Islet precursor cell (in vitro differentiated cells): ENCODE measurements around the gene NUP205.
"Not testable (repeated sequence)": the region's sequence is repeated elsewhere in the genome, so short reads cannot be mapped to it uniquely, and the experiment has no call there.

Source experiments
- DNase-seq: peaks from one replicate; pipeline ENCODE4 v3.0.0-alpha.2; 2018

Gene NUP205

GRCh38 chr7:135620980-135621850 is 63.5 kb downstream of the NUP205 start:
- peak; percentile 53 for DNase-seq

DNA sequence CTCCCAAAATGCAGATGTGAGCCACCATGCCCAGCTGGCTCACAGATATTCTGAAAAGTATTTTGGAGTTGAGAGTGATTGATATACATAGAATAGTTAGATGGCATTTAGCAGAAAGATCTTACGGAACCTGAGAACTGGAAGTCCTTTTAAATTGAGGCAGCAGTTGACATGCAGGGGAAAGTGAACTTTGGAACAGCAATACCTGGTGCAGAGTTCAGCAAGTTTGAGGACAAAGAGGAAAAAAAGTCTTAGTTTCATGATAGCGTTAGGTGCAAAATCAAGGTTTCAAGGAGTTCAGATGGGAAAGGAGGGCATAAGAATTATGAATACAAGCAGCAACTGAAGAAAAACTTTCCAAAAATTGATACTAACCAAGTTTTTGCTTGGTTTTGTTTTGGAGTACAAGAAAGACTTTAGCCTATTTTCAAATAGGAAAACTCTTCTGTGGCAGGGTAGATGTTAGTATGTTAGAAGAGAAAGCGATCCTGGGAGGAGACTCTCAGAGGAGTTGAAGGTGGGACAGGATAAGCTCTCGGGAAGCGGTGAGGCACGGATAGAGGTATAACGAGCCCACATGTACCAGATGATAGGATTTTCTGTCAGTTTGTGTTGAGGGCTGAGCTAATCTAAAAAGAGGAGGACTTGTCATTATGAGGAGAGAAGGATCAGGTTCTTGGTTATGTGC is 76.6 kb downstream of the NUP205 start:
- no peak for DNase-seq

DNA sequence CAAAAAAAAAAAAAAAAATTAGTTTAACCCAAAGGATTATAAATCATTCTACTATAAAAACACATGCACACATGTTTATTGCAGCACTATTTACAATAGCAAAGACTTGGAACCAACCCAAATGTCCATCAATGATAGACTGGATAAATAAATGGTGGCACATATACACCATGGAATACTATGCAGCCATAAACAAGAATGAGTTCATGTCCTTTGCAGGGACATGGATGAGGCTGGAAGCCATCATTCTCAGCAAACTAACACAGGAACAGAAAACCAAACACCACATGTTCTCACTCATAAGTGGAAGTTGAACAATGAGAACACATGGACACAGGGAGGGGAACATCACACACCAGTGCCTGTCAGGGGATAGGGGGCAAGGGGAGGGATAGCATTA is 82.0 kb downstream of the NUP205 start:
- not testable (repeated sequence) for DNase-seq

DNA sequence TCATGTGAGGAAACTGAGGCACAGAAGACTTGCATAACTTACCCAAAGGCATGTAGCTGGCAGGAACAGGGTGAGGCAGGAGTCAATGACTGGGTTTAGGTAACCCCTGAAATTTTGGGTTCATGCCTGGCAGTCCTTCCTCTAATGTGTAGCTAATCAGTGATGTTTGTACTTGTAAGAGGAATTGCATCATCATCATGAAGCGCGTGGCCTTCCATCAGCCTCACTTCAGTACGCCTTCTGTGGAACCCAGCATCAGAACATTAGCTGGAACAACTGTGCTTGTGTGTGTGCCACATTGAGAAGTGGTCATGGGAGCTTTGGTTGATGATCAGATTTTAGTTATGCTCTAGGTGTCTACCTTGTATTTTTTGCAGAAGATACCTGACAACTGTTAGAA is 86.4 kb downstream of the NUP205 start:
- DNase-seq = no peak

- no peak for DNase-seq
Measured at GRCh38 chr7:135644729-135645128, 87.0 kb downstream of the NUP205 start.

GRCh38 chr7:135645296-135645904 is 87.7 kb downstream of the NUP205 start:
- DNase-seq = no peak

- no peak for DNase-seq
Measured at GRCh38 chr7:135647755-135648154, 90.0 kb downstream of the NUP205 start.

GRCh38 chr7:135648235-135648634 is 90.5 kb downstream of the NUP205 start:
- no peak for DNase-seq

GRCh38 chr7:135650831-135651573 is 93.3 kb downstream of the NUP205 start:
- peak; percentile 90 for DNase-seq

GRCh38 chr7:135653340-135654080 is 95.8 kb downstream of the NUP205 start:
- no peak for DNase-seq

GRCh38 chr7:135658564-135658963 is 100.8 kb downstream of the NUP205 start:
- no peak for DNase-seq

DNA sequence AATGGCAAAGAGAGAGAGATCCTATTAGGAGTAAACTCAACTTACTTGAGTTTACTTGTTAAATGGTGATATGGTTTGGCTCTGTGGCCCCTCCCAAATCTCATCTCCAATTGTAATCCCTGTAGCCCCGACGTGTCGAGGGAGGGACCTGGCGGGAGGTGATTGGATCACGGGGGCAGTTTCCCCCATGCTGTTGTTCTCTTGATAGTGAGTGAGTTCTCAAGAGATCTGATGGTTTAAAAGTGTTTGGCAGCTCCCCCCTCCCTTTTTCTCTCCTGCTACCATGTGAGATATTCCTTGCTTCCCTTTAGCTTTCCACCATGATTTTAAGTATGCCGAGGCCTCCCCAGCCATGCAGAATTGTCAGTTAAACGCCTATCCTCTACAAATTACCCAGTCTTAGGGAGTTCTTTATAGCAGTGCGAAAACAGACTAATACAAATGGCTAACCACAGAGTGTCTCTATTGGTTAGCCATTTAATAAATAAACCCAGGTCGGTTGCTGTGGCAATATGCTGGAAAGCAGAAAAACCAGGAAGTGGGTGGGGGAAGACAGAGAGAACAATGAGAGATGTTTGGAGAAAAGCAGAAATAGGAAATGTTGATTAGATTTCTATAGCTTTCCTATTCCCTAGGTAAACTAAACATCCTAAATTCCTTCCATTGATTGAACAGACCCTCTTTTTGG is 101.6 kb downstream of the NUP205 start:
- DNase-seq = no peak

DNA sequence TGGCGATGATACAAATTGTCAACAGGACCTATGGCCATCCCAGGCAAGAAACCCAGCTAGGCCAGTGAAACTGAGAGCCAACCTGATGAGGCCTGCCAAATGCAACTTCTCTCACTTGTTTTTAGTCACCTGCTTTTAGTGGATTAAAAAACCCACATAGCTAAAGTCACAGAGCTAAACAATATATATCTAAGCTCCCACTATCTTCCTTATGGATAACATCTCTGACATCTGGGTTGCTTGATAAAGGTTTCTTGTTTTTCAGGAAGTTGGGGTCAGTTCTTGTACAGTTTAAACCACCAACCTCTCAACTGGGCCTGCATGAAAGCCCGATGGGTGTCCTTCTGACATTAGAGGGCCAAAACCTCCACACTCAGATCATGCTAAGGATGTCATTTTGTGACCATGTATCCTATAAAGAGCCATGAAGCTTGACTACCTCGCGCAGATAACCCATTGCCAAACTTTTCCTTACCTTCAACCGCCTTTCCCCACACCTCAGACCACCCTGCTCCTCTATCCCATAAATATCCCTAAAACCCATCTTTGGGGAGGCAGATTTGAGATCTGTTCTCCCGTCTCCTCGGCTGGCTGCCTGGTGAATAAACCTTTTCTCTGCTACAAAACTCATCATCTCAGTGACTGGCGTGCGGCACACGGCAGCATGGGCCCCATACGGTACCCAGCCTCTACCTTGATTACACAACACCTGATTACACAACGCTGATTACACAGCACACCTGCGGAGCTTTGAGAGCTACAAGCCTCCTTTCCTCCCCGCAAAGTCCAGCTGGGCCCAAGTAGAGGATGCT is 103.8 kb downstream of the NUP205 start:
- no peak for DNase-seq

GRCh38 chr7:135662123-135662372 is 104.3 kb downstream of the NUP205 start:
- DNase-seq = no peak

GRCh38 chr7:135662373-135663114 is 104.8 kb downstream of the NUP205 start, which contains the start of gene STMP1:
STMP1 (plus strand) TSS chr7:135662514.
- DNase-seq = peak; percentile 98

GRCh38 chr7:135664046-135664589 is 106.4 kb downstream of the NUP205 start:
- no peak for DNase-seq

DNA sequence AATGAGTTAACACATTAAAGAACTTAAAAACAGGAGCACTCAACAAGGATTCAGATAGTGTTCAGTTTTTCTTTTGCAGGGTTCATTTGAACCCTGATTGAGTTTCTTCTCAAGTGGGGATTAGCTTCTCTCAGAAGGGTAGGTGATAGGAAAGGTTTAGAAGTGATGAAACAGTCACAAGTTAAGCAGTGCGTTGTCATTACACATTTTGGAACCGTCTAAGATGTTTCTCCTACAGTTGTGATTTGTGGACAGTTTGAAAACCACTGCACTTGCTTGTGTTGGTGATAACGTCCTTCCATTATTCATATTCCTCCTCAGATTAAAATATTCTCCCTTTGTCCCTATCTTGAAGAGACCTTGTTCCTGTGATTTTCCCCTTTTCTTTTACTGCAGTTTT is 107.3 kb downstream of the NUP205 start:
- DNase-seq = no peak

DNA sequence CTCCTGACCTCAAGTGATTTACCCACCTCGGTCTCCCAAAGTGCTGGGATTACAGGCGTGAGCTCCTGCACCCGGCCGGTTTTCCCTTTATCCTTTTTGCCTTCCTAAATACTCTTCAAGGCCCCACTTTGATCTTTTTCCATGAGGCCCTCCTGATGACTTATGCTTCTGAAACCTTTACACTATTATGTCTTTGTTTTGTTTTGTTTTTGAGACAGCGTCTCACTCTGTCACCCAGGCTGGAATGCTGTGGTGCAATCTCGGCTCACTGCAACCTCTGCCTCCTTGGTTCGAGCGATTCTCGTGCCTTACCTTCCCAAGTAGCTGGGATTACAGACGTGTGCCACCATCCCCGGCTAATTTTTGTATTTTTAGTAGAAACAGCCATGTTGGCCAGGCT is 108.4 kb downstream of the NUP205 start:
- no peak for DNase-seq

- DNase-seq = no peak
Measured at GRCh38 chr7:135666846-135667245, 109.1 kb downstream of the NUP205 start.

DNA sequence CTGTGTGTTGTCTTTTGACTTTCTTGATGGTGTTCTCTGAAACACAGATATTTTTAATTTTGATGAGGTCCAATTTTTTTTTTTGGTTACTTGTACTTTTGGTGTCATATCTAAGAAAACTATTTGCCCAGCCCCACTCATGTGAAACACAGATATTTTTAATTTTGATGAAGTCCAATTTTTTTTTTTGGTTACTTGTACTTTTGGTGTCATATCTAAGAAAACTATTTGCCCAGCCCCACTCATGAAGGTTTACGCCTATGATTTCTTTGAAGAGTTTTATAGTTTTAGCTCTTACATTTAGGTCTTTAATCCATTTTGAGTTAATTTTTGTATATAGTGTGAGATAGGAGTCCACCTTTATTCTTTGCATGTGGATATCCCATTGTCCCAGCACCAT is 109.9 kb downstream of the NUP205 start:
- not testable (repeated sequence) for DNase-seq
